Measurements from ENCODE around the gene MCAM.
A peak's percentile ranks its signal among the peaks of the same experiment; 100 is the strongest.

The MCAM gene

GRCh38 chr11:119335091-119335654 is 18.2 kb upstream of the MCAM start:
- no peak for TF ChIP-seq CTCF (IDR thresholded peaks at IDR 0.05; ENCODE audit: low read depth, low read length)
- no peak overlapping the region for H3K4me3 ChIP-seq (ENCODE audit: low read depth, low read length)

DNA sequence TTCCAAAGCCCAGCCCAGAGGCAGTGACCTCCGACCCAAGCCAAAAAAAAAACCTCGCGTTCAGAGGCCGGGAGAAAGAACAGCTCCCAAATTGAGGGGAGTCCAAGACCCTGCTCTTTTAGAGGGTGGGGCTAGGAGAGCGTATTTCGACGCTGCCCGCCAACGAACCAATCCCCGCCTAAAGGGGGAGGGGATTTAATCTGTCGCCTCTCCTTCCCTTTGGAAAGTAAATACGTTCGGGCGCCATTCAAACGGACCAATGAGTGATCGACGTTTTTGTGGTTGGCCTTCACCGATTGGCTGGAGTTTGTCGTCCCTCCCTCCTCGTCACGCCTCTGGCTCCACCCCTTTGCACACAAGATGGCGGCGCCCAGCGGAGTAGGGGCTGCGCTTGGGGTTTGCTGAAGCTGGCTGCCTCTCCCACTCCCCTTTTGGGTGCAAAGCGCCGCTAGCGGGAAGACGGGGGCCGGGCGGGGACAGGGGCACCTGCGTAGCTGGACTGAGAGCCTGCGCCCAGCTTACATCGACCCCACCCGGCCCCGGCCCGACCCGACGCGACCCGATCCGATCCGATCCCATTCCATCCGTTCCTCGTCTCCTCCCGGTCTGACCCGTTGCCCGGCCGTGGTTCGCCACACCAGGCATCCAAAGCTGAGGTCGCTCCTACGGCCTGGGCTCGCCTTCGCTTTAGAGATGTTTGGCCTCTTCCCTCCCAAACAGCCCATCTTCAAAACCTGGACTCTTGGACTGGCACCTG is 17.4 kb upstream of the MCAM start, which contains the start of gene RNF26:
TSS of gene RNF26 (plus strand) at position 354 of the 757 bp plus-strand sequence. CDS start 596 bp downstream, outside the sequence.
- Histone ChIP-seq H3K4me3 (ENCODE audit: low read depth, low read length) (no peak within 1 kb of the TSS), H3K9me3 (ENCODE audit: severe bottlenecking) (no peaks in the 10 kb centered on the region), H3K27ac (no peak within 1 kb of the TSS), H3K36me3 (no peaks in the 10 kb centered on the region), H3K27me3 (ENCODE audit: insufficient read depth, low read depth, severe bottlenecking) (peaks cover 9% of the 10 kb centered on the region)
- DNase-seq, result no peak
- TF ChIP-seq CTCF (IDR thresholded peaks at IDR 0.05; ENCODE audit: low read depth, low read length), result no peak

More at GRCh38 chr11:119335091-119335654, 18.2 kb upstream of the MCAM start:
- Histone ChIP-seq H3K27ac (no peak overlapping the region), H3K9me3 (ENCODE audit: severe bottlenecking) (no peaks in the 10 kb centered on the region), H3K27me3 (ENCODE audit: insufficient read depth, low read depth, severe bottlenecking) (peaks cover 14% of the 10 kb centered on the region), H3K36me3 (no peaks in the 10 kb centered on the region)
- no peak for DNase-seq

GRCh38 chr11:119332111-119332765 is 15.3 kb upstream of the MCAM start:
- TF ChIP-seq CTCF (IDR thresholded peaks at IDR 0.05; ENCODE audit: low read depth, low read length), result no peak
- Histone ChIP-seq H3K27ac (no peak overlapping the region), H3K4me3 (ENCODE audit: low read depth, low read length) (no peak overlapping the region), H3K9me3 (ENCODE audit: severe bottlenecking) (no peaks in the 10 kb centered on the region), H3K36me3 (no peaks in the 10 kb centered on the region), H3K27me3 (ENCODE audit: insufficient read depth, low read depth, severe bottlenecking) (no peaks in the 10 kb centered on the region)
- DNase-seq, result peak; percentile 55

DNA sequence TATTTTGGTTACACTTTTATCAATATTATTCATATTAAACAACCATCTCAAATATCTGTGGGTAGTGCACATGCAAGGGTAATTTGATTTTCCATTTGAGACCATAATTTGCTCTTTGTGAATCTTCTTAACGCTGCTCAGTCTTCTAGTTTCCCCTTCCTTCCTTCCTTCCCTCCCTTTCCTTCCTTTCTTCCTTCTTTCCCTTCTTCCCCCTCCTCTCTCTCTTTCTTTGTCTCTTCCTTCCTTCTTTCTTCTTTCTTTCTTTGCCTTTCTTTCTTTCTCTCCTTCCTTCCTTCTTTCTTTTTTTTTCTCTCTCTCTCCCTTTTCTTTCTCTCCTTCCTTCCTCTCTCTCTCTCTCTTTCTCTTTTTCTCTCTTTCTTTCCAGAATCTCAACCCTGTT is 13.3 kb upstream of the MCAM start:
- H3K36me3 ChIP-seq, result no peaks in the 10 kb centered on the region
- H3K27me3 ChIP-seq (ENCODE audit: insufficient read depth, low read depth, severe bottlenecking), result no peaks in the 10 kb centered on the region
- TF ChIP-seq CTCF (IDR thresholded peaks at IDR 0.05; ENCODE audit: low read depth, low read length), result no peak
- no peaks in the 10 kb centered on the region for H3K9me3 ChIP-seq (ENCODE audit: severe bottlenecking)
- H3K27ac ChIP-seq, result no peak overlapping the region
- DNase-seq, result no peak
- no peak overlapping the region for H3K4me3 ChIP-seq (ENCODE audit: low read depth, low read length)

- no peak for TF ChIP-seq CTCF (IDR thresholded peaks at IDR 0.05; ENCODE audit: low read depth, low read length)
- Histone ChIP-seq H3K27ac (no peak overlapping the region), H3K27me3 (ENCODE audit: insufficient read depth, low read depth, severe bottlenecking) (no peaks in the 10 kb centered on the region), H3K4me3 (ENCODE audit: low read depth, low read length) (no peak overlapping the region), H3K9me3 (ENCODE audit: severe bottlenecking) (no peaks in the 10 kb centered on the region), H3K36me3 (no peaks in the 10 kb centered on the region)
- no peak for DNase-seq
Observed at GRCh38 chr11:119329320-119329719, 12.4 kb upstream of the MCAM start.

All from WERI-Rb-1 (cell line).